ENCODE measurements around the gene HDAC4.

DNA sequence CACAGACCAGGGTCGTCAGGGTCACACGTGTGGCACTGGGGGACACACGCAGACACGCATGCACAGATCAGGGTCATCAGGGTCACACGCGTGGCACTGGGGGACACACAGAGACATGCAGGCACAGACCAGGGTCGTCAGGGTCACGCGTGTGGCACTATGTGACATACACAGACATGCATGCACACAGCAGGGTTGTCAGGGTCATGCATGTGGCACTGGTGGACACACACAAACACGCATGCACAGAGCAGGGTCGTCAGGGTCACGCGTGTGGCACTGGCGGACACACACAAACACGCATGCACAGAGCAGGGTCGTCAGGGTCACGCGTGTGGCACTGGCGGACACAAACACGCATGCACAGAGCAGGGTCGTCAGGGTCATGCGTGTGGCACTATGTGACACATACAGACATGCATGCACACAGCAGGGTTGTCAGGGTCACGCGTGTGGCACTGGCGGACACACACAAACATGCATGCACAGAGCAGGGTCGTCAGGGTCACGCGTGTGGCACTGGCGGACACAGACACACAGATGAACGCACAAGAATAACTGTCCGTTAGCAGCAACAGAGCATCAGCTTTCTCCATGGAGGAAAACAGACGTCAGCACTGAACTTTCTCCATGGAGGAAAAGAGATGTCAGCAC lies 34.9 kb downstream of the HDAC4 start:
- TF ChIP-seq CTCF (IDR thresholded peaks at IDR 0.05) (no peak), POLR2A (IDR thresholded peaks at IDR 0.05) (no peak)
